ENCODE data around the gene RASL12. TPM values are rescaled to one million over a fixed set of nuclear protein-coding genes. Genes with fewer than 3 reads are reported as not detected.

The RASL12 gene
- total and polyA plus RNA-seq, 3 donors from 2014 or later: 43.9 to 75.2 (median 64.7) TPM

DNA sequence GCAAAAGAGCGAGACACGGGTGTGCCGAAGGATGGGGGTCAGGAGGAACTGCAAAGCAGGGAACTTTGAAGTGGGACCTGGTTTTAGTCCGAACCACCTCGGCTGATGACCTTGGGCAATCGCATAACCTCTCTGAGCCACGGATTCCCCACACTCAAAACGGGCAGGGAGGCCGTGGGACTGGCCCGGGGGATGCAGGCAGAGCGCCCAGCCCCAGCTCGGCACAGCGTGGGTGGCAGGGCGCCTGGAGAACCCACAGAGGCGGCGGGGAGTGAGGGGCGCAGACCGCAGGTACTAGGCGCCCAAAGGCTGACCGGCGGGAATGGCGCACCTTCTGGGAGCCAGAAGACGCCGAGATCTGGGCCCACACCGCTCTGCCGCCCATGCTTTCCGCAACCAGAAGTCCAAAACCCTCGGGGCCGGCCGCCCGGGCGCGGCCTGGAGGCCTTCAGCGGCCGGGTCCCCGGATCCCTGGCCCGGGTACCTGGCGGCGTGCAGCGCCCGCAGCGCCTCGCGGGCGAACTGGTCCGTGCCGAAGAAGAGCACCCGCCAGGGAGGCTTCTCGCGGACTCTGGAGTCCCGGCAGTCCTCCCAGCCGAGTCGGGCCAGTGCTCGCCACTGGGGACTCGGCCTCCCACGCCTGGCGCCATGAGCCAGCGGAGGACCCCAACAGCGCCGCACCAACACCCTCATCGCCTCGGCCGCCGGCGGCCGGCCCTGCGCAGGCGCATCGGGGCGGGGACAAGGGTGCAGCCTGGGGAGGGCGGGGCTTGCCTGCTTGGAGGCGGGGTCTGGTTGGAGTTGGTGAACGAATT is 38.7 kb downstream of the RASL12 start, which contains the start of gene MTFMT:
Gene MTFMT (minus strand): TSS at position 719 of the 815 bp plus-strand sequence. CDS start 26 bp downstream, at position 693.
- Histone ChIP-seq H3K27me3 (no peaks in the 10 kb centered on the region), H3K27ac (peak within 1 kb of the TSS; percentile 6 to 63), H3K9me3 (no peaks in the 10 kb centered on the region), H3K4me3 (peak within 1 kb of the TSS; percentile 90 to 96), H3K4me1 (peaks cover 4% of the 10 kb centered on the region), H3K36me3 (ENCODE audit: low read depth, missing control alignments) (no peaks in the 10 kb centered on the region)
- peak; percentile 95 for DNase-seq
- WGBS, 2 donors: 0 to 1% methylated on average over 31 to 68 of the region's 73 CpGs
- peak; percentile 68 for TF ChIP-seq POLR2A (IDR thresholded peaks at IDR 0.05)
- TF ChIP-seq, protein P1, sequence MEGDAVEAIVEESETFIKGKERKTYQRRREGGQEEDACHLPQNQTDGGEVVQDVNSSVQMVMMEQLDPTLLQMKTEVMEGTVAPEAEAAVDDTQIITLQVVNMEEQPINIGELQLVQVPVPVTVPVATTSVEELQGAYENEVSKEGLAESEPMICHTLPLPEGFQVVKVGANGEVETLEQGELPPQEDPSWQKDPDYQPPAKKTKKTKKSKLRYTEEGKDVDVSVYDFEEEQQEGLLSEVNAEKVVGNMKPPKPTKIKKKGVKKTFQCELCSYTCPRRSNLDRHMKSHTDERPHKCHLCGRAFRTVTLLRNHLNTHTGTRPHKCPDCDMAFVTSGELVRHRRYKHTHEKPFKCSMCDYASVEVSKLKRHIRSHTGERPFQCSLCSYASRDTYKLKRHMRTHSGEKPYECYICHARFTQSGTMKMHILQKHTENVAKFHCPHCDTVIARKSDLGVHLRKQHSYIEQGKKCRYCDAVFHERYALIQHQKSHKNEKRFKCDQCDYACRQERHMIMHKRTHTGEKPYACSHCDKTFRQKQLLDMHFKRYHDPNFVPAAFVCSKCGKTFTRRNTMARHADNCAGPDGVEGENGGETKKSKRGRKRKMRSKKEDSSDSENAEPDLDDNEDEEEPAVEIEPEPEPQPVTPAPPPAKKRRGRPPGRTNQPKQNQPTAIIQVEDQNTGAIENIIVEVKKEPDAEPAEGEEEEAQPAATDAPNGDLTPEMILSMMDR (IDR thresholded peaks at IDR 0.05): no peak
- intact Hi-C loops (cut with DNase I; ENCODE audit: low total_unique reads): no loop called here

DNA sequence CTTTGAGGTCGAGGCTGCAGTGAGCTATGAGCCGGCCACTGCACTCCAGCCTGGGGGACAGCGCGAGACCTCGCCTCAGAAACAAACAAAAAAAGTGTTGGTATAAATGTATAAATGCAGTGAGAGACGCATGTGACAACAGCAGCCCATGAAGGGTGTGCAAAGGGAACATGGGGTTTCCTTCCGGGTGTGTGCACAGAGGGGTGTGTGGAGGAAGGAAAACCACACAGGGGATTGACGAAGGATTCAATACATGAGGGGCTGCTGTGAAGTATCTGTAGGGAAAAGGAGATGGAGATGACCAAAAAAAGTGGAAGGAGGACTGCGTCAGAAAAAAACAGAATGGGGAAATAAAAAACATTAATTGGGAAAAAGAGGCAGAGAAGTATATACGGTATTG is 39.5 kb downstream of the RASL12 start:
- WGBS, 2 donors: 42 to 49% methylated on average over 10 of the region's 10 CpGs
- no peaks in the 10 kb centered on the region for H3K27me3 ChIP-seq
- intact Hi-C loops (cut with DNase I; ENCODE audit: low total_unique reads): no loop called here
- H3K27ac ChIP-seq: no peak overlapping the region
- H3K9me3 ChIP-seq: no peaks in the 10 kb centered on the region
- TF ChIP-seq, protein P1 (IDR thresholded peaks at IDR 0.05): no peak
- no peak for TF ChIP-seq POLR2A (IDR thresholded peaks at IDR 0.05)
- H3K4me1 ChIP-seq: peaks cover 4% of the 10 kb centered on the region
- no peak for DNase-seq
- H3K4me3 ChIP-seq: peak overlapping the region; percentile 90 to 96
- no peaks in the 10 kb centered on the region for H3K36me3 ChIP-seq (ENCODE audit: low read depth, missing control alignments)

DNA sequence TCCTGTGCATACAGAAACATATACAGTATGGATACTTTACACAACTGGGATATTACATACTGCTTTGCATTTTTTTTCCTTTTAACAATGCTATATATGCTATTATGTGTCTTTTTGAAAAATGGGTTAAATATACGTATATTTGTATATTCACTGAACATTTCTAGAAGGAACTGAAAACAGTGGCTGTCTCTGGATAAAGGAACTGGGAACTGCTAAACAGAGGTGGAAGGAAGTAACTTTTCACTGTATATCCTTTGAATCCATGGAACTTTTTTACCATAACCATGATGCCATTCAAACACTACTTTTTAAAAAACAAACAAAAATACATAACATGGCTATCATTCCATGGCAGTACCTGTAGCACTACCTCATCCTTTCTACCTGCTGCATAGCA is 40.2 kb downstream of the RASL12 start:
- no peak for DNase-seq
- no peak for TF ChIP-seq POLR2A (IDR thresholded peaks at IDR 0.05)
- TF ChIP-seq, protein P1 (IDR thresholded peaks at IDR 0.05): no peak
- no peak overlapping the region for H3K4me3 ChIP-seq
- H3K27ac ChIP-seq: no peak overlapping the region
- intact Hi-C loops (cut with DNase I; ENCODE audit: low total_unique reads): no loop called here
- no peaks in the 10 kb centered on the region for H3K27me3 ChIP-seq
- 63 to 81% methylated on average over 1 of the region's 1 CpG for WGBS, 2 donors
- peaks cover 4% of the 10 kb centered on the region for H3K4me1 ChIP-seq
- no peaks in the 10 kb centered on the region for H3K36me3 ChIP-seq (ENCODE audit: low read depth, missing control alignments)
- no peaks in the 10 kb centered on the region for H3K9me3 ChIP-seq

DNA sequence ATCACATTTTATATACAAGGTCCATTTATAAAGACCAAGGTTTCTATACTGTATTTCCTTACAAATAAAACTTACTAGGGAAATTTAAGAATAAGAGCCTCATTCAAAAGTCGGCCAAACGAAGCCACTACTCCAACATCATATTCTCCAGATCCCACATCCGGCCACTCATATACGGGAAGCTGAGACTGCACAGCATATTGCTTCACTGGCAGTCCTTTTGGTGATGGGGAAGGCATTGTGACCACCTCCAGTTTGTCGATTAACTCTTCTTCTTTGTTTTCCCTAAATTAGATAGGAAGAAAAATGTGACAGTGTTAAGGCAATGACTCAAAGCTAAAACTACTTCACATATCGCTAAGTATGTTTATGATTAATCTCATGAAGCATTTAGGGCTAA is 41.0 kb downstream of the RASL12 start:
- Histone ChIP-seq H3K9me3 (no peaks in the 10 kb centered on the region), H3K27ac (no peak overlapping the region), H3K4me1 (peaks cover 4% of the 10 kb centered on the region), H3K36me3 (ENCODE audit: low read depth, missing control alignments) (no peaks in the 10 kb centered on the region), H3K27me3 (no peaks in the 10 kb centered on the region), H3K4me3 (no peak overlapping the region)
- TF ChIP-seq, protein P1 (IDR thresholded peaks at IDR 0.05): no peak
- no peak for TF ChIP-seq POLR2A (IDR thresholded peaks at IDR 0.05)
- no peak for DNase-seq
- intact Hi-C loops (cut with DNase I; ENCODE audit: low total_unique reads): no loop called here
- 90 to 92% methylated on average over 6 of the region's 6 CpGs for WGBS, 2 donors

DNA sequence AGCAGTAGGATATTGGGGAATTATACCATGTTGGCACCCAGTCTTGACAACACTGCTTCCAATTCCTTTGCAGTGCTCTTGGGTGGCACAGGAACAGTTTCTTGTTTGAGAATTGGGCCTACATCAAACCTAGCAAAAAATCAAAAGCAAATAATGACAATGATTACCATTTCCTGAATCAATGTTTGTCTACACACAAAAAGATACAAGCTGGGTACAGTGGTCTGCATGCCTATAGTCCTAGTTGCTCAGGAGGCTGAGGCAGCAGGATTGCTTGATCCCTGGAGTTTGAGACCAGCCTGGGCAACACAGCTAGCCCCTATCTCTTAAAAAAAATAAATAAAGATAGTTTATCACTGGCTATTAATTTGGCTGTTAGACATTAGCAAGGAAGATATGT is 46.3 kb downstream of the RASL12 start:
- Histone ChIP-seq H3K9me3 (no peaks in the 10 kb centered on the region), H3K27me3 (no peaks in the 10 kb centered on the region), H3K36me3 (ENCODE audit: low read depth, missing control alignments) (no peaks in the 10 kb centered on the region), H3K4me3 (no peak overlapping the region), H3K27ac (no peak overlapping the region), H3K4me1 (no peaks in the 10 kb centered on the region)
- intact Hi-C loops (cut with DNase I; ENCODE audit: low total_unique reads): no loop called here
- no peak for DNase-seq
- TF ChIP-seq, protein P1 (IDR thresholded peaks at IDR 0.05): no peak
- TF ChIP-seq POLR2A (IDR thresholded peaks at IDR 0.05): no peak
